Myocyte (in vitro differentiated cells): Measurements from ENCODE around the gene CPA5. TPM values are rescaled to one million over a fixed set of nuclear protein-coding genes. Genes with fewer than 3 reads are reported as not detected.
"Not testable (repeated sequence)": the region's sequence is repeated elsewhere in the genome, so short reads cannot be mapped to it uniquely, and the experiment has no call there.

Experiments
- DNase-seq: peaks from one replicate; pipeline ENCODE4 v3.0.0-alpha.2; 2012; ENCODE audit warnings: low read depth
- total RNA-seq: library from RNA; depleted of rRNA; stranded (reverse); fragments of >200 nt; gene quantifications from 2 replicates; pipeline ENCODE4 v1.2.3, GENCODE V29; 2014

CPA5 gene
- total RNA-seq, 1 donor from 2014 or later = 0.21 TPM

- DNase-seq = no peak
Measured at GRCh38 chr7:130358471-130358870, 13.9 kb downstream of the CPA5 start.

GRCh38 chr7:130359276-130359857, 14.8 kb downstream of the CPA5 start:
- DNase-seq = no peak

GRCh38 chr7:130360518-130360917, 15.9 kb downstream of the CPA5 start:
- DNase-seq = no peak

GRCh38 chr7:130361681-130362080, 17.1 kb downstream of the CPA5 start:
- DNase-seq = no peak

- DNase-seq = no peak
Measured at GRCh38 chr7:130362251-130362816, 17.7 kb downstream of the CPA5 start.

- peak; percentile 96 for DNase-seq
Measured at GRCh38 chr7:130363026-130363847, 18.6 kb downstream of the CPA5 start.

GRCh38 chr7:130364451-130364850, 19.8 kb downstream of the CPA5 start:
- DNase-seq = peak; percentile 53

GRCh38 chr7:130365088-130365487, 20.5 kb downstream of the CPA5 start:
- DNase-seq = no peak

GRCh38 chr7:130365511-130366441, 21.2 kb downstream of the CPA5 start:
- peak; percentile 100 for DNase-seq

- peak; percentile 82 for DNase-seq
Measured at GRCh38 chr7:130366564-130366963, 21.9 kb downstream of the CPA5 start.

- DNase-seq = peak; percentile 52
Measured at GRCh38 chr7:130367088-130367755, 22.6 kb downstream of the CPA5 start.

GRCh38 chr7:130367836-130368746, 23.5 kb downstream of the CPA5 start:
- DNase-seq = no peak

GRCh38 chr7:130369110-130369711, 24.6 kb downstream of the CPA5 start:
- peak; percentile 94 for DNase-seq

- DNase-seq = peak; percentile 68
Measured at GRCh38 chr7:130369831-130370550, 25.4 kb downstream of the CPA5 start.

- peak; percentile 44 for DNase-seq
Measured at GRCh38 chr7:130371046-130371445, 26.4 kb downstream of the CPA5 start.

- DNase-seq = peak; percentile 26
Measured at GRCh38 chr7:130372402-130373165, 28.0 kb downstream of the CPA5 start.

- no peak for DNase-seq
Measured at GRCh38 chr7:130374507-130374906, 29.9 kb downstream of the CPA5 start.

- not testable (repeated sequence) for DNase-seq
Measured at GRCh38 chr7:130376461-130376860, 31.8 kb downstream of the CPA5 start.
